OCI-LY7 (cell line): ENCODE data around the gene LAPTM5. TPM values are rescaled to one million over a fixed set of nuclear protein-coding genes. Genes with fewer than 3 reads are reported as not detected.

Experiments
- BruUV-seq: library from RNA; stranded (reverse); fragments of 400-500 nt; replicated peaks from 2 replicates; lab custom pipeline; 2021; lab: Mats Ljungman, UMichigan
- CTCF ChIA-PET: fragments of 300-600 bp; sonication (Branson Sonifier 250); formaldehyde crosslinking; loops from one replicate; lab custom pipeline; 2022; ENCODE audit warnings: antibody characterized with exemption; ENCODE audit not compliant: unreplicated experiment; lab: Charles Lee
- POLR2A ChIA-PET: fragments of 300-600 bp; sonication (Branson Sonifier 250); formaldehyde crosslinking; loops from one replicate; lab custom pipeline; 2022; ENCODE audit warnings: antibody characterized with exemption; lab: Charles Lee
- DNase-seq: peaks from one replicate; pipeline ENCODE4 v3.0.0-alpha.2; 2015; ENCODE audit warnings: low spot score
- H2AFZ ChIP-seq: fragments of 200-600 bp; sonication (generic), shearing (Covaris generic); 2 replicates; pipeline ENCODE4 v1.6.1; 2014; ENCODE audit warnings: mild to moderate bottlenecking, antibody characterized with exemption, low read length, moderate library complexity
- H3K27ac ChIP-seq: fragments of 200-600 bp; sonication (generic); 2 replicates; pipeline ENCODE4 v1.5.1; 2014; ENCODE audit warnings: mixed run types, low read depth, mild to moderate bottlenecking, moderate library complexity, low read length, inconsistent platforms; ENCODE audit not compliant: poor library complexity, severe bottlenecking
- H3K36me3 ChIP-seq: fragments of 200-600 bp; sonication (generic); 2 replicates; pipeline ENCODE4 v1.6.1; 2014; ENCODE audit warnings: mild to moderate bottlenecking, antibody characterized with exemption, low read length, moderate library complexity, mixed read lengths; ENCODE audit not compliant: insufficient read depth
- H3K4me1 ChIP-seq: fragments of 200-600 bp; sonication (generic); 2 replicates; pipeline ENCODE4 v1.5.1; 2014; ENCODE audit warnings: mild to moderate bottlenecking, low read length; ENCODE audit not compliant: insufficient read depth, poor library complexity, severe bottlenecking
- H3K4me2 ChIP-seq: fragments of 200-600 bp; sonication (generic); 2 replicates; pipeline ENCODE4 v1.6.1; 2014; ENCODE audit warnings: mild to moderate bottlenecking, low read length
- H3K4me3 ChIP-seq: fragments of 200-600 bp; sonication (generic); 2 replicates; pipeline ENCODE4 v1.5.1; 2014; ENCODE audit warnings: mild to moderate bottlenecking, low read depth, low read length; ENCODE audit not compliant: poor library complexity, severe bottlenecking
- H3K79me2 ChIP-seq: fragments of 200-600 bp; sonication (generic); 2 replicates; pipeline ENCODE4 v1.6.1; 2016; ENCODE audit warnings: low read depth, mild to moderate bottlenecking, low read length, moderate library complexity, mixed read lengths; ENCODE audit not compliant: insufficient read depth
- H3K9me2 ChIP-seq: fragments of 200-600 bp; sonication (generic); 2 replicates; pipeline ENCODE4 v1.6.1; 2016; ENCODE audit warnings: mild to moderate bottlenecking, low read length, mixed read lengths; ENCODE audit not compliant: insufficient read depth
- H3K9me3 ChIP-seq: fragments of 200-600 bp; sonication (generic); 2 replicates; pipeline ENCODE4 v1.6.1; 2014; ENCODE audit warnings: mild to moderate bottlenecking, mixed run types, low read length, mixed read lengths
- H4K20me1 ChIP-seq: fragments of 200-600 bp; sonication (generic); 2 replicates; pipeline ENCODE4 v1.6.1; 2014; ENCODE audit warnings: mild to moderate bottlenecking, antibody characterized with exemption, low read length, moderate library complexity, mixed read lengths; ENCODE audit not compliant: insufficient read depth
- CTCF ChIP-seq: fragments of 200-600 bp; sonication (generic); conservative IDR thresholded peaks from 2 replicates; pipeline ENCODE4 v1.5.1; 2014; ENCODE audit warnings: mild to moderate bottlenecking, antibody characterized with exemption, low read length, moderate library complexity, mixed read lengths
- EZH2phosphoT487 ChIP-seq: fragments of 200-600 bp; sonication (generic); IDR thresholded peaks from 2 replicates; pipeline ENCODE4 v1.6.1; 2018; ENCODE audit warnings: low read depth, borderline replicate concordance, mild to moderate bottlenecking, mixed run types, antibody characterized with exemption, low read length, moderate library complexity, mixed read lengths
- intact Hi-C: fragments of 100-400 bp; cut with micrococcal nuclease; formaldehyde crosslinking; loops from one replicate; pipeline ENCODE4 v1.10.0; 2022; ENCODE audit not compliant: unreplicated experiment
- total RNA-seq, 2 experiments: library from RNA; depleted of rRNA in 1 of 2; stranded (reverse); fragments of >200 nt in 1 of 2; shearing (Covaris generic) in 1 of 2; gene quantifications; 2 replicates each; pipeline ENCODE4 v1.2.3, GENCODE V29; 2014 to 2022

LAPTM5 gene
- total RNA-seq, 2 experiments from 2014 or later, result 113 to 137 TPM

GRCh38 chr1:30743584-30744059 is 14.0 kb downstream of the LAPTM5 start:
- peaks cover 14% of the 10 kb centered on the region for H3K36me3 ChIP-seq

GRCh38 chr1:30742963-30743559 is 14.5 kb downstream of the LAPTM5 start:
- no peaks in the 10 kb centered on the region; the same call in 1 of the 2 replicates for H3K79me2 ChIP-seq
- POLR2A ChIA-PET, result interaction anchor here (0.9 to 4.7 kb wide), 5 partner anchors 9 to 20 kb away, joined by 4 to 55 read pairs (median 8); partner anchors contain the start of gene MATN1
- H2AFZ ChIP-seq, result no peak overlapping the region
- CTCF ChIA-PET, result interaction anchor here (1.0 to 1.4 kb wide), 4 partner anchors 10 to 37 kb away, joined by 3 to 5 read pairs (median 4); partner anchors contain the start of gene LAPTM5
- peaks cover 19% of the 10 kb centered on the region for H3K36me3 ChIP-seq
- DNase-seq, result no peak
- H3K27ac ChIP-seq, result peak overlapping the region; percentile 74
- intact Hi-C loops, result loop anchor here (1.0 to 5.0 kb wide), 2 partner anchors 11 to 34 kb away; no protein-coding TSS in a partner anchor
- TF ChIP-seq EZH2phosphoT487, result no peak
- no peak for TF ChIP-seq CTCF
- H4K20me1 ChIP-seq, result peaks cover 6% of the 10 kb centered on the region; the same call in 1 of the 2 replicates
- no peak overlapping the region for H3K4me3 ChIP-seq
- H3K9me2 ChIP-seq, result no peaks in the 10 kb centered on the region
- no TSS peak for BruUV-seq
- H3K4me2 ChIP-seq, result peak overlapping the region; percentile 70
- no peaks in the 10 kb centered on the region for H3K9me3 ChIP-seq
- peaks cover 85% of the 10 kb centered on the region for H3K4me1 ChIP-seq

More at GRCh38 chr1:30743584-30744059, 14.0 kb downstream of the LAPTM5 start:
- H3K9me3 ChIP-seq, result no peaks in the 10 kb centered on the region
- H3K4me2 ChIP-seq, result peak overlapping the region; percentile 70
- peaks cover 6% of the 10 kb centered on the region; the same call in 1 of the 2 replicates for H4K20me1 ChIP-seq
- no peaks in the 10 kb centered on the region for H3K9me2 ChIP-seq
- H3K4me3 ChIP-seq, result peak overlapping the region; percentile 31
- no TSS peak for BruUV-seq
- peak; percentile 89 for DNase-seq
- no peak overlapping the region for H2AFZ ChIP-seq
- H3K4me1 ChIP-seq, result peaks cover 85% of the 10 kb centered on the region
- CTCF ChIA-PET, result interaction anchor here (0.6 to 1.4 kb wide), 10 partner anchors 11 to 61 kb away, joined by 3 to 7 read pairs (median 4); partner anchors contain the start of gene LAPTM5
- H3K27ac ChIP-seq, result peak overlapping the region; percentile 74
- no peaks in the 10 kb centered on the region; the same call in 1 of the 2 replicates for H3K79me2 ChIP-seq
- POLR2A ChIA-PET, result interaction anchor here (0.7 to 4.7 kb wide), 10 partner anchors 9 to 34 kb away, joined by 3 to 55 read pairs (median 6); partner anchors contain the start of genes LAPTM5 and MATN1
- TF ChIP-seq EZH2phosphoT487, result no peak
- no peak; the same call in 1 of the 2 replicates for TF ChIP-seq CTCF
- intact Hi-C loops, result loop anchor here (1.0 to 5.0 kb wide), 2 partner anchors 11 to 34 kb away; no protein-coding TSS in a partner anchor
